Natural killer cell (primary cell): Measurements from ENCODE around the gene PHF23. TPM values are rescaled to one million over a fixed set of nuclear protein-coding genes. Genes with fewer than 3 reads are reported as not detected.

Experiments used
- ATAC-seq, 3 donors: fragments of 150-1000 bp in 2 of 3; fragments of 200-7000 bp in 1 of 3; cut with Tn5 transposase; 1 replicate in 1 of 3; 2 replicates in 2 of 3; pipeline ENCODE4 v1.10.0; 2021; ENCODE audit warnings: mild to moderate bottlenecking in 2 of 3, moderate library complexity in 2 of 3
- DNase-seq, 2 donors: peaks; one replicate each; pipeline versions ENCODE4 v3.0.0 to v3.0.0-alpha.2; 2013 to 2021; ENCODE audit warnings: mixed read lengths in 1 of 2
- H3K27ac ChIP-seq: one replicate; pipeline ENCODE4 v1.5.1; 2013; ENCODE audit warnings: mild to moderate bottlenecking, low read length
- H3K27me3 ChIP-seq: one replicate; pipeline ENCODE4 v1.6.1; 2013; ENCODE audit warnings: low read length; ENCODE audit not compliant: control insufficient read depth, insufficient read depth
- H3K36me3 ChIP-seq: one replicate; pipeline ENCODE4 v1.6.1; 2013; ENCODE audit warnings: low read length; ENCODE audit not compliant: control insufficient read depth, insufficient read depth
- H3K4me1 ChIP-seq: one replicate; pipeline ENCODE4 v1.6.1; 2013; ENCODE audit warnings: low read length; ENCODE audit not compliant: control insufficient read depth, insufficient read depth
- H3K4me3 ChIP-seq: one replicate; pipeline ENCODE4 v1.5.1; 2013; ENCODE audit warnings: low read length
- H3K9me3 ChIP-seq: one replicate; pipeline ENCODE4 v1.6.1; 2013; ENCODE audit warnings: low read length; ENCODE audit not compliant: control insufficient read depth, insufficient read depth
- H3K27ac Mint-ChIP-seq, 2 donors: one replicate each; pipeline ENCODE4 v1.8.0; 2022; ENCODE audit warnings: mild to moderate bottlenecking in 2 of 2, mixed read lengths in 2 of 2, moderate library complexity in 1 of 2
- H3K27me3 Mint-ChIP-seq, 2 donors: one replicate each; pipeline ENCODE4 v1.8.0; 2022; ENCODE audit warnings: low read depth in 2 of 2, mixed read lengths in 2 of 2
- H3K36me3 Mint-ChIP-seq: one replicate; pipeline ENCODE4 v1.8.0; 2022; ENCODE audit warnings: mixed read lengths
- H3K4me1 Mint-ChIP-seq, 2 donors: one replicate each; pipeline ENCODE4 v1.8.0; 2022; ENCODE audit warnings: mixed read lengths in 2 of 2
- H3K4me3 Mint-ChIP-seq: one replicate; pipeline ENCODE4 v1.8.0; 2022; ENCODE audit warnings: mild to moderate bottlenecking, moderate library complexity, mixed read lengths
- H3K9me3 Mint-ChIP-seq, 2 donors: one replicate each; pipeline ENCODE4 v1.8.0; 2022; ENCODE audit warnings: mixed read lengths in 2 of 2
- CTCF ChIP-seq: fragments of 200-600 bp; IDR thresholded peaks from one replicate; pipeline ENCODE4 v1.8.0; 2022; ENCODE audit warnings: antibody characterized with exemption
- WGBS: methylation state at CpG from one replicate; pipeline ENCODE4 v1.1.7; 2013; ENCODE audit warnings: missing lambda C conversion rate; ENCODE audit not compliant: insufficient coverage; 5-methylcytosine and 5-hydroxymethylcytosine counted together
- intact Hi-C: fragments of 100-400 bp; cut with micrococcal nuclease; formaldehyde crosslinking; loops from one replicate; pipeline ENCODE4 v1.14.2; 2022
- total RNA-seq, 4 donors: library from RNA; stranded (reverse); fragments of 120-200 nt in 1 of 4; gene quantifications; one replicate each; pipeline versions ENCODE4 v1.2.3 to v1.2.4, GENCODE V29; 2013 to 2022

Gene PHF23
- total RNA-seq, 3 donors from 2014 or later (not counting 1 experiment from before 2014, with no cell fraction given), result 19.3 to 32.3 (median 20.8) TPM

GRCh38 chr17:7256766-7257456 is 17.7 kb upstream of the PHF23 start:
- 93% methylated on average over 7 of the region's 8 CpGs for WGBS
- Mint-ChIP-seq H3K27me3 (no peaks in the 10 kb centered on the region), H3K4me3 (no peak overlapping the region), H3K9me3 (no peaks in the 10 kb centered on the region), H3K27ac (peak overlapping the region; percentile 22 to 35), H3K36me3 (peaks cover 12% of the 10 kb centered on the region), H3K4me1 (peaks cover 15 to 16% of the 10 kb centered on the region in 2 donors)
- H3K4me1 ChIP-seq, result peaks cover 24% of the 10 kb centered on the region
- intact Hi-C loops, result no loop called here
- no peak for TF ChIP-seq CTCF
- ATAC-seq, result no peak
- DNase-seq, result no peak
- no peaks in the 10 kb centered on the region for H3K9me3 ChIP-seq
- peaks cover 7% of the 10 kb centered on the region for H3K27me3 ChIP-seq
- peaks cover 37% of the 10 kb centered on the region for H3K36me3 ChIP-seq
- H3K4me3 ChIP-seq, result no peak overlapping the region
- no peak overlapping the region for H3K27ac ChIP-seq

GRCh38 chr17:7254511-7254910 is 15.3 kb upstream of the PHF23 start:
- no peak overlapping the region for H3K27ac ChIP-seq
- Mint-ChIP-seq H3K4me3 (peak overlapping the region; percentile 63), H3K27ac (peak overlapping the region; percentile 4 to 59), H3K36me3 (peaks cover 12% of the 10 kb centered on the region), H3K27me3 (no peaks in the 10 kb centered on the region), H3K4me1 (peaks cover 30 to 32% of the 10 kb centered on the region in 2 donors), H3K9me3 (no peaks in the 10 kb centered on the region)
- peaks cover 25% of the 10 kb centered on the region for H3K4me1 ChIP-seq
- 97% methylated on average over 4 of the region's 4 CpGs for WGBS
- no peak for ATAC-seq
- peaks cover 36% of the 10 kb centered on the region for H3K36me3 ChIP-seq
- intact Hi-C loops, result loop anchor here (5.0 kb wide), 3 partner anchors 37 to 308 kb away; partner anchors contain the start of genes ACADVL, DLG4, POLR2A and SENP3
- no peak for TF ChIP-seq CTCF
- DNase-seq, result no peak
- no peaks in the 10 kb centered on the region for H3K27me3 ChIP-seq
- H3K9me3 ChIP-seq, result no peaks in the 10 kb centered on the region
- H3K4me3 ChIP-seq, result no peak overlapping the region

GRCh38 chr17:7253082-7253481 is 13.8 kb upstream of the PHF23 start:
- no peaks in the 10 kb centered on the region for H3K9me3 Mint-ChIP-seq
- Histone ChIP-seq H3K4me3 (peak overlapping the region; percentile 67), H3K27ac (peak overlapping the region; percentile 96), H3K36me3 (peaks cover 27% of the 10 kb centered on the region), H3K9me3 (no peaks in the 10 kb centered on the region), H3K27me3 (no peaks in the 10 kb centered on the region), H3K4me1 (peaks cover 32% of the 10 kb centered on the region)
- intact Hi-C loops, result loop anchor here (2.0 to 5.0 kb wide), 5 partner anchors 14 to 309 kb away; partner anchors contain the start of genes ACADVL, DLG4, PHF23 and POLR2A
- WGBS, result 87% methylated on average over 5 of the region's 5 CpGs
- TF ChIP-seq CTCF, result no peak
- peak overlapping the region; percentile 88 for H3K4me3 Mint-ChIP-seq
- peaks cover 12% of the 10 kb centered on the region for H3K36me3 Mint-ChIP-seq
- H3K27me3 Mint-ChIP-seq, result no peaks in the 10 kb centered on the region
- ATAC-seq (no peak), DNase-seq (peak in 1 of 2 donors; percentile 11)
- H3K4me1 Mint-ChIP-seq, result peaks cover 41 to 43% of the 10 kb centered on the region in 2 donors
- H3K27ac Mint-ChIP-seq, result peak overlapping the region; percentile 93 to 98
